Measurements from ENCODE around the gene STAC2. TPM values are rescaled to one million over a fixed set of nuclear protein-coding genes. Genes with fewer than 3 reads are reported as not detected.

The STAC2 gene
- total RNA-seq, 1 donor from 2014 or later, result 1.5 TPM

GRCh38 chr17:39231091-39231561, 5.4 kb upstream of the STAC2 start:
- no peak overlapping the region for H3K4me3 Mint-ChIP-seq
- TF ChIP-seq CTCF (conservative IDR thresholded peaks at IDR 0.05), result no peak
- H3K27ac Mint-ChIP-seq, result peak overlapping the region; percentile 51
- DNase-seq (ENCODE audit: extremely low spot score, unreplicated experiment), result no peak
- peaks cover 51% of the 10 kb centered on the region for H3K27me3 Mint-ChIP-seq
- H3K9me3 Mint-ChIP-seq, result no peaks in the 10 kb centered on the region
- no peaks in the 10 kb centered on the region for H3K36me3 Mint-ChIP-seq
- H3K4me1 Mint-ChIP-seq (ENCODE audit: unreplicated experiment), result peaks cover 24% of the 10 kb centered on the region

GRCh38 chr17:39230361-39230760, 4.6 kb upstream of the STAC2 start:
- H3K4me3 Mint-ChIP-seq, result no peak overlapping the region
- H3K27me3 Mint-ChIP-seq, result peaks cover 50% of the 10 kb centered on the region
- DNase-seq (ENCODE audit: extremely low spot score, unreplicated experiment), result no peak
- H3K27ac Mint-ChIP-seq, result no peak overlapping the region
- peaks cover 23% of the 10 kb centered on the region for H3K4me1 Mint-ChIP-seq (ENCODE audit: unreplicated experiment)
- no peaks in the 10 kb centered on the region for H3K36me3 Mint-ChIP-seq
- H3K9me3 Mint-ChIP-seq, result no peaks in the 10 kb centered on the region
- no peak for TF ChIP-seq CTCF (conservative IDR thresholded peaks at IDR 0.05)

- Mint-ChIP-seq H3K9me3 (no peaks in the 10 kb centered on the region), H3K4me1 (ENCODE audit: unreplicated experiment) (peaks cover 22% of the 10 kb centered on the region), H3K36me3 (no peaks in the 10 kb centered on the region), H3K27ac (no peak overlapping the region), H3K4me3 (no peak overlapping the region), H3K27me3 (peaks cover 55% of the 10 kb centered on the region)
- no peak for TF ChIP-seq CTCF (conservative IDR thresholded peaks at IDR 0.05)
- no peak for DNase-seq (ENCODE audit: extremely low spot score, unreplicated experiment)
These were observed 3.6 kb upstream of the STAC2 start for GRCh38 chr17:39229274-39229913.

GRCh38 chr17:39227364-39227919, 1.7 kb upstream of the STAC2 start:
- Mint-ChIP-seq H3K4me3 (peak overlapping the region; percentile 25), H3K9me3 (no peaks in the 10 kb centered on the region), H3K27ac (no peak overlapping the region), H3K36me3 (no peaks in the 10 kb centered on the region), H3K4me1 (ENCODE audit: unreplicated experiment) (peaks cover 22% of the 10 kb centered on the region), H3K27me3 (peaks cover 70% of the 10 kb centered on the region)
- DNase-seq (ENCODE audit: extremely low spot score, unreplicated experiment), result no peak
- no peak for TF ChIP-seq CTCF (conservative IDR thresholded peaks at IDR 0.05)

- Mint-ChIP-seq H3K27me3 (peaks cover 64% of the 10 kb centered on the region), H3K9me3 (no peaks in the 10 kb centered on the region), H3K4me1 (ENCODE audit: unreplicated experiment) (peaks cover 14% of the 10 kb centered on the region), H3K36me3 (no peaks in the 10 kb centered on the region), H3K4me3 (peak overlapping the region; percentile 90), H3K27ac (no peak overlapping the region)
- no peak for TF ChIP-seq CTCF (conservative IDR thresholded peaks at IDR 0.05)
- peak; percentile 91 for DNase-seq (ENCODE audit: extremely low spot score, unreplicated experiment)
These were observed 376 bp upstream of the STAC2 start for GRCh38 chr17:39225959-39226683.

Measured in type B pancreatic cell (in vitro differentiated cells).